NCI-H1092 treated with DMSO at 0.1 percent for 48 hours (cell line): Measurements from ENCODE around the gene ZNRF1.

Source experiments
- DNase-seq: peaks from one replicate; lab custom pipeline; 2025; lab: John Stamatoyannopoulos, UW

ZNRF1 gene

GRCh38 chr16:75099075-75099667 lies 100.3 kb downstream of the ZNRF1 start:
- DNase-seq: no peak

DNA sequence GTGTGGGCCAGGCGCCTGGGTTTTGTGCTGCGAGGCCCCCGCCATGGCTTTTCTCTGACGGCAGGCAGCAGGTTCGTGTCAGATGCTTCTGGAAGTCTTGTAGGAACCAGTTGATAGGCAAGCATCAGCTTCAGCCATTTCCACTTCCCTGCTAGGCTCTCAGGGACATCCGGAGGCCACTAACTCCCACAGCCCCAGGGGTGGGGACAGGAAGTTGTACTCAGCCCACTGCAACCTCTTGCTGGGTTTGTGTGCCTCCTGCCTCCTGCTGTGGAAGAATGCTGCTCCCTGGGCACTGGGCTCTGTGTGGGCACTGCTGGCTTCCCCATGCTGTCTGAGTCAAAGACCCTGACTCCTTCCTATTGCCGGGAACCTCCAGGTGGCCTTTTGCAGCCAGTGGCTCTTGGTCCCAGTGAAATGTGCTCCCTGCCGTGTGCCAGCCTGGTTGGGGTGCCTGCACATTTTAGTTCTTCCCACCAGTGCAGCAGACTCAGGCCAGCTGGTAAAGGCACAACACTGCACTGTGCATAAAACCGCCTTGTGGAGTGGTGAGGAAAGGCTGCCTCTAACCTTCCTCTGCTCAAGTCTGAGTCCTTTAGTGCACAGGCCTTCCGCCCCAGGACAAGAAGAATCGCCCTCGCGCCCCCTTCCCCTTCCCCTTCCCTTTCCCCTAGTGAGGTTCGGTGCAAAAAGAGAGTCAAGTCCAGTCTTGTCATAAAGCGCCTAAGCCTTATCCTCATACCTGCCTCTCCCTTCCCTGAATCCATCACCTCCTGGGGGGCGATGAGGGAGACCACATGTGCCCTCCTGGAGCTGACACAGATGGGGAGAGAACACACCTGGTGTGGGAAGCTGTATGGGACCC lies 101.1 kb downstream of the ZNRF1 start:
- no peak for DNase-seq

DNA sequence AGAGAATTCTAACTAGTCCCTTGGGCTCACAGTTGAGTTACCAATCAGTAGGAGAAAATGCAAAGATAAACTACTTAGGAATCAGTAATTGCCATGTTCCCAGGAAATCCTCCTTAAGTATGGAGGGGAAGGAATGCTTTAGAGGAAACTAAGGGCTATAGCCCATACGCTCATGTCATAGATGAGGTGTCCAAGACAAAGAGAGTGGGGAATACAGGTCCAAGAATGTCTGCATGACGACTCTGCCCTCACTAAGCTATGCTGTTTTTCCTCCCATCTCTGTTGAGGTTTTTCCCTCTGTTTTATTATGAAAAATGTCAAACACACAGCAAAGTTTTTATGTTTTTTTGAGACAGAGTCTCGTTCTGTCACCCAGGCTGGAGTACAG lies 101.8 kb downstream of the ZNRF1 start:
- no peak for DNase-seq

- no peak for DNase-seq
These were observed 102.8 kb downstream of the ZNRF1 start for GRCh38 chr16:75101635-75102034.

- no peak for DNase-seq
These were observed 103.8 kb downstream of the ZNRF1 start for GRCh38 chr16:75102595-75102994.

DNA sequence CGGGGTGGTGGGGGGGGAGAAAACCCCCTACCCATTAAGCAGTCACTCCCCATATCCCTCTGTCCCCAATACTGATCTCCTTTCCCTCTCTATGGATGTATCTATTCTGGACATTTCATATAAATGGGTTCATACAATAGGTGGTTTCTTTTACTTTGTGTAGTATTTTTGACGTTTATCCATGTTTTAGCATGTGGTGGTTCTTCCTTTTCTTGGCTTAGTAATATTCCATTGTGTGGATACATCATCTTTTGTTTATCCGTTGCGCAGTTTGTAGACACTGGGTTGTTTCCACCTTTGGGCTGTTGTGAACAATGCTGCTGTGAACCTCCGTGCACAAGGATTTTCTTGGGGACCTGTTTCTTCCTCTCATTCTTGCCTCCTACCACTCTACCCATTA lies 105.2 kb downstream of the ZNRF1 start:
- DNase-seq: no peak

DNA sequence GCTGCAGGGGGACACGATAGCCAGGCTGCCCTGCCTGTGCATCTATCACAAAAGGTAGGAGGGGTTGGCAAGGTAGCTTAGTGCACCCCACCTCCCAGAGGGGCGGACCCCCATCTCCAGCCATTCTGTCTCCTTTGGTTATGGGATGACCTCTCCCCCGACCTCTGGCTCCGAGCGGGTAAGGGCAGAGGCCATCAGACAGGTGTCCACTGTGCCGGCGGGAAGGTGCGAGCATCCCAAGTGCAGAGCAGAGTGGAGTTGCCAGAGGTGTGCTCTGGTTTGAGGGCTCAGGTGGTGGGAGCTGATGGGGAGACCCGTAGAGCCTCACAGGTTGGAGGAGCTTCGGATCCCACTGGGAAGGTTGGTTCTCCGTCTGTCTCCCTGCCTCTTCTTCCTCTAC lies 106.0 kb downstream of the ZNRF1 start:
- DNase-seq: no peak

- DNase-seq: no peak
These were observed 106.7 kb downstream of the ZNRF1 start for GRCh38 chr16:75105306-75106061.

GRCh38 chr16:75106351-75107274 lies 107.8 kb downstream of the ZNRF1 start:
- DNase-seq: no peak

DNA sequence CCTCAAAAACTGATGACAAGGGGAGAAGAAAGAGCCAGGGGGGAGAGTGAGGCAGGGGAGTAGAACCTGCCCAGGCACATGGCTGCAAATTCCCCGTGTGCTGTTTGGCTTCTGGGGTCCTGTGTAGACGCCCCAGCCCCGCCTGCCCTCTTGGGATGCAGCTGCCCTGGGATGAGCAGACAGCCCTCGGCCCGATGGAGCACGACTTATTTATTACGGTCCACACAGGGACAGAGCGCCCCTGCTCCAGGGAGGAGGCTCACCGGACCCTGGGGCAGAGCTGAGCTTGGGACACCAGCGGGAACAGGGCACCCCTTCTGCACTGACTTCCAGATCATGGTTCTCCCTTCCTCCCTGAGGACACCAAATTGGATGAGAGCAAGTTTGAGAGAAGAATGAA lies 108.7 kb downstream of the ZNRF1 start:
- DNase-seq: no peak

DNA sequence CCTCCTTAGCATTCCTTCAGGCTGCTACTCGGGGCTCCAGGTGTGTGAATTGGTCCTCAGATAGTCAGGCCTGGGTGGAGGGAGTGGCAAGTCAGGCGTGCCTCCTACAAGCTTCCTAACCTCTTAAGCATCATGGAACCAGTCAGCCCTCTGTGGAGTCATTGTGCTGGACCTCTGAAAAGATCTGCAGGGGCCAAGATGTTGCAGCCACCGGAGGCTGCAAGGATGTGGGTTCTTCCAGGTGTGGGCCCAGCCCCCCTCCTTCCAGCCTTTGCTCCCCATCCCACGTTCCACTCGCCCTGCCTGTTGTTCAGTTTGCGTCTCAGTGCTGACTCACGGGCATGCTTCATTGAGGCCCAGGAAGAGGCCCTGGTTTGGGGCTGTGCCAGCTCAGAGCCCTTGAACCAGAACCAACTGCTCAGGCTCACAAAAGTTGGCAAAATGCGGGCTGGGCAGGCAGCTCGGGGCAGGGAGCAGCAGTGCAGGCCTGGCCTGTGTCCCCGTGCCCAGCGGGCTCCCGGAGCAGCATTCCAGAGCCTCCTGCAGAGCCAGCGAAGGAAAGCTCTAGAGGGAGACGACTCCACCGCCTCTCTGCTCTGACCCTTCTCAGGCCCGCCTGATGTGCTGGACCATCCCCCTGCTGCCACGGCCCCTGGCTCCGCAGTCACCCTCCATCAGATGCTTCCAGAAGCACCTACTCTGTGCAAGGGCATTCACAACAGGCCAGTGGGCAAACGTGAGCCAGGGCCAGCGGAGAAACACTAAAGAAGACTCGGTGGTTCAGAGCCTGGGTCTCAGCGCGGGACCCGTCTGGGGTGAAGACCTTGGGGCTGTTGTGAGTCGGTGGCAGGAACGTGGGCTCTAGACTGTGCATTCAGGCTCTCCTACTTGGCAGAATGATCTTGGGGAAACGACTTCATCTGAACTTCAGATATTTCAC lies 110.2 kb downstream of the ZNRF1 start:
- DNase-seq: peak; percentile 59

GRCh38 chr16:75109732-75110243 lies 111.0 kb downstream of the ZNRF1 start:
- DNase-seq: peak; percentile 46

- DNase-seq: peak; percentile 82
These were observed 112.1 kb downstream of the ZNRF1 start for GRCh38 chr16:75110637-75111513.

DNA sequence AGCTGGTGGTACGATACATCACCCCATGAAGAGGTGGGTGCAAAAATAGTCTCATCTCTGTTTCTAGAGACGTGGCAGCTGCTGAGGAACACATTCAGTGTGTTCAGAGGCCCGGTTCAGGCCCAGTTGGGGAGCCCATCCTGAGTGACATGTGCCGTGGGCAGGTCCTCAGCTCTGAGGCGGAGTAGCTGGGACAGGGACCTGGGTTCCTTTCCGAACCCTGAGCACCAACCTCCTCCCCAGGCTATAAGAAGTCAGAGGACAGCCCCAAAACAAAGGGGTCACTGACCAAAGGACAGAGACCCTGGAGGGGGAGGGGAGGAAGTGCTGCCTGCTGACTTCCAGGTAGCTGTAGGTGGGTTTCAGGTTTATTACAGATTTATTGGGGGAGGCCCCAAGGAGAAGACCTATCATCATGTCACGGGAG lies 112.7 kb downstream of the ZNRF1 start:
- DNase-seq: no peak

- DNase-seq: no peak
These were observed 113.3 kb downstream of the ZNRF1 start for GRCh38 chr16:75111961-75112733.

DNA sequence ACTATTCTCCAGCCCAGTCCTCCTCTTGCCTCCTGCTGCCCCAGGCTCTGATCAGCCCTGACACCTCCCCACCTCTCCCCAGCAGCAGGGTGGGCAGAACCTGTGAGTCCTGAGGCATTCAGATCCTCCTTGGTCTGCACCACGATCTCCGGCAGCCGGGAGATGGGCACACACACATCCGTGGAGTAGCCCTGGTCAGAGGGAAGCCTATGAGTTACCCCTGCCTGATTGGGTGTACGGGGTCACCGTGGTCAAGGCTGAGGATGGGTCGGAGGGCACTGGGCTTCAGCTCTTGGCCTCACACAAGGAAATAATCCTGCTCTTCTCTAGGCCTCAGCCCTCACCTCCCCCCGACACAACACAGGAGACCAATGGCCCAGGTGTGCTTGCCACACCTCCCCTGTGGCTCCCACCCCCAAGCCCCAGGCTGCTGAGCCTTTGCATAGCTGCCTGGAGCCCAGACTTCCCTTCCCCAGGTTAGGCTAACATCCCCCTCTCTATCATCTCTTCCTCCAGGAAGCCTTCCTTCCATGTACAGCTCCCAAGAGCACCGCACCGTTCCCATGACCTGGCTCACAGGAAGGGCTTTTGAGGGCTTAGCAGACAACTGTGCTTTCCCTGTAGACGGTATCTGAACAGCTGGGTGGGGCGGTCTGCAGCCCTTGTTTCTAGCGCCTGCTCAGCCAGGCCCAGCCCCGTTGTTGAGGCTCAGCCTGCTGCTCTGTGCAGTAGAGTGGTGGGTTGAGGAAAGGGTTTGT lies 114.1 kb downstream of the ZNRF1 start:
- DNase-seq: no peak

- DNase-seq: no peak
These were observed 114.8 kb downstream of the ZNRF1 start for GRCh38 chr16:75113541-75114121.
